ENCODE results near the gene TTC23.

TTC23 gene

DNA sequence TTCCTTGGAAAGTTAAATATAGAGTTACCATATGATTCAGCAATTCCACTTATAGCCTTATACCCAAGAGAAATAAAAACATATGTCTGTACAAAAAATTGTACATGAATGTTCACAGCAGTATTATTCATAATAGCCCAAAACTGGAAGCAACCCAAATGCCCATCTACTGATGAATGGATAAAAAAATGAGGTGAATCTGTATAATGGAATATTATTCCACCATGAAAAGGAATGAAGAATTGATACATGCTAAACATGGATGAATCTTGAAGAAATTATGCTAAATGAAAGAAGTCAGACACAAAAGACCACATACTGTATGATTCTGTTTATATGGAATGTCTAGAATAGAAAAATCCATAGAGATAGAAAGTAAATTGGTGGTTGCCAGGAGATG lies 61.4 kb downstream of the TTC23 start:
- no peak overlapping the region for H3K27ac ChIP-seq
- ChIA-PET POLR2A (ENCODE audit: low non-redundant PET) (no interaction called here), CTCF (no interaction called here)
- no peak for TF ChIP-seq CTCF (conservative IDR thresholded peaks at IDR 0.05; ENCODE audit: low read depth)
- DNase-seq (ENCODE audit: low spot score) = no peak

DNA sequence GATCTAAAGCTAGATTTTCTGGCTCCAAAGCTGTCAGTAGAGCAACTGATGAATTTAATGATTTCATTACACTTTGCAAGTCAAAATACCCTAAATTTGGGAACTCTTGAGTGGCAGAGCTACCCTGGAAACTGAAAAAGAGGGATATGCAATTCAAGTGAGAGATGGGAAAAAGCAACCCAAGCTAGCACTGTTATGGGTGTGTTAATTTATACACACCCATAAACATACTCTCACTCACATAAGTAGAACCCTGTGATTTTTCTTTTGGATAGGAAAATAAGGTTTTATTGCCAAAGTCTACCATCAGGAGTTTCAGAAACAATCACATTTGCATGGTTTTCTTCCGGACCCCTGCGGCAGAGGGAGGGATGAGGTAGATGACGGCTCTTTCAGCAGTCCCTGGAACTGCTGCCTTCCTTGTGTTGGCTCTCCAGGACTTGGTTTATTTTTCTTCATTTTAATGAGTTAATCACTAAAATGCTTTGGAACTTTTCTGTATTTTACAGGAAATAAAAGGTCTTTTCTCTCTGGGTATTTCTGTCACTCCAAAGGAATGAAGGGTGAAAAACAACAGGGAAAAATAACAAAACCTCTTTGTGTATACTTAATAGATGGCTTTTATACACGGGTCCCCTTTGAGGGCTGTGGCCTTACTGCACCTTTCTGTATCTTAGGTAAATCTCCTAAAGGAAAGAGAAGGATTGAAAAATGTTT lies 63.8 kb downstream of the TTC23 start:
- DNase-seq (ENCODE audit: low spot score) = no peak
- ChIA-PET POLR2A (ENCODE audit: low non-redundant PET) (no interaction called here), CTCF (interaction anchor here (0.6 to 0.7 kb wide), 2 partner anchors 14 to 357 kb away, joined by 3 read pairs; no protein-coding TSS in a partner anchor)
- no peak overlapping the region for H3K27ac ChIP-seq
- no peak for TF ChIP-seq CTCF (conservative IDR thresholded peaks at IDR 0.05; ENCODE audit: low read depth)

DNA sequence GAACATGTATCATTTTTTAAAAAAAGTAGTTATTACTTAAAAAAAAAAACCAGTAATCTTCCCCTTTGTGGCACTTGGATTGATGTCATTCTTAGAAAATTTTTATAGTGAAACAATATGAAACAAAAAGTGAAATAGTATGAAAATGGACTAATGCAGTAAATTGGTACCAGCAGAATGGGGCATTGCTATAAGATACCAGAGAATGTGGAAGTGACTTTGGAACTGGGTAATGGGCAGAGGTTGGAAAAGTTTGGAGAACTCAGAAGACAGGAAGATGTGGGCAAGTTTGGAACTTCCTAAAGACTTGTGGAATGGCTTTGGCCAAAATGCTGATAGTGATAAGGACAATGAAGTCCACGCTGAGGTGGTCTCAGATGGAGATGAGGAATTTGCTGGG lies 66.6 kb downstream of the TTC23 start:
- POLR2A ChIA-PET (ENCODE audit: low non-redundant PET) = no interaction called here

DNA sequence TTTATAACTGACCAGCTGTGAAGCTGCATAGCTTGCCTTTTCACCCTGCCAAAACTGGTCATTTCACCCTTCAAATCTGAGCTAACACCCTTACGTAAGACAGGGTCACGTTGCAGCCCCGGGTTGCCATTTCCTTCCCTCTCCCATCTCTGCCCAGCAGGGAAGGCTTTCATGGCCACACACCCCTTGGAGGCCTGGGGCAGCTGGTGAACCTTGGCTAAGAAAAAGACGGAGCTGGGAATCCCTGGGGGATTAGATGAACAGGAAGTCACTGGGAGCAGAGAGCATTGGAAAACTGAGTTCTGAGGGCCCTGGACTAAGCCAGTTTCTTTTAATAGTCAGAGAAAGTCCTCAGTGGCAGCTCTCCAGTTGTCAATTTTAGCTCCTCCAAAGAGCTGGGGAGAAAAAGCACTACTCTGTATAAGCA lies 67.8 kb downstream of the TTC23 start:
- CTCF ChIA-PET = interaction anchor here (0.6 to 0.9 kb wide), 2 partner anchors 15 to 753 kb away, joined by 3 read pairs; no protein-coding TSS in a partner anchor
- DNase-seq (ENCODE audit: low spot score) = no peak
- no peak for TF ChIP-seq CTCF (conservative IDR thresholded peaks at IDR 0.05; ENCODE audit: low read depth)

More for the DNA sequence above, 66.6 kb downstream of the TTC23 start:
- CTCF ChIA-PET = interaction anchor here (0.9 kb wide), 1 partner anchor 14 kb away, joined by 3 read pairs; no protein-coding TSS in a partner anchor
- no peak for DNase-seq (ENCODE audit: low spot score)
- H3K27ac ChIP-seq = no peak overlapping the region
- TF ChIP-seq CTCF (conservative IDR thresholded peaks at IDR 0.05; ENCODE audit: low read depth) = no peak

DNA sequence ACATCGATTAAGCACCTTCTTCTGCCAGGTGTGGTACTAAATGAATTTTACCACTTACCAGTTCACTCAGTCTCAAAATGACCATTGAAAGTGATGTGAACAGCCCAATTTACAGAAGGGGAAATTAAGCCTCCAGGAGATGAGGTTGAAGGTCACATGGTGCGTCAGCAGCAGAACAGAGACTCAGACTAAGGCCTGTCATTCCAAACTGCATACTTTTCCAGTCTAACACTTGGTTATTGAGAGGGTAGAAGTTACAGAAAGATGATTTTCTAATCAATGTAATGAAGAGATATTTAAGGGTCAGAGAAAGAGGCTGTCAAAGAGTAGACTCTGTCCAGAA lies 68.4 kb downstream of the TTC23 start:
- CTCF ChIA-PET = interaction anchor here (0.6 kb wide), 1 partner anchor 753 kb away, joined by 3 read pairs; no protein-coding TSS in a partner anchor

More for the DNA sequence above, 67.8 kb downstream of the TTC23 start:
- POLR2A ChIA-PET (ENCODE audit: low non-redundant PET) = no interaction called here
- no peak overlapping the region for H3K27ac ChIP-seq

More for the DNA sequence above, 68.4 kb downstream of the TTC23 start:
- POLR2A ChIA-PET (ENCODE audit: low non-redundant PET) = no interaction called here
- H3K27ac ChIP-seq = no peak overlapping the region
- TF ChIP-seq CTCF (conservative IDR thresholded peaks at IDR 0.05; ENCODE audit: low read depth) = no peak
- no peak for DNase-seq (ENCODE audit: low spot score)

Measured in RWPE1 (cell line).